Fibroblast of mammary gland (primary cell): Measurements from ENCODE around the gene SF3B6.

Experiments used
- DNase-seq: peaks from one replicate; pipeline ENCODE4 v3.0.0-alpha.2; 2010; ENCODE audit warnings: low read depth
- H3K4me3 ChIP-seq: 2 replicates; pipeline ENCODE4 v1.5.1; 2011; ENCODE audit warnings: low read depth, mild to moderate bottlenecking, low read length, moderate library complexity; ENCODE audit not compliant: control insufficient read depth
- TF ChIP-seq, protein P1 (sequence below): conservative IDR thresholded peaks from 2 replicates; pipeline ENCODE4 v1.5.1; 2011; ENCODE audit warnings: low read depth, low read length, inconsistent platforms; ENCODE audit not compliant: control insufficient read depth, insufficient read depth

SF3B6 gene

GRCh38 chr2:24020244-24020643 is 55.9 kb downstream of the SF3B6 start:
- TF ChIP-seq, protein P1, sequence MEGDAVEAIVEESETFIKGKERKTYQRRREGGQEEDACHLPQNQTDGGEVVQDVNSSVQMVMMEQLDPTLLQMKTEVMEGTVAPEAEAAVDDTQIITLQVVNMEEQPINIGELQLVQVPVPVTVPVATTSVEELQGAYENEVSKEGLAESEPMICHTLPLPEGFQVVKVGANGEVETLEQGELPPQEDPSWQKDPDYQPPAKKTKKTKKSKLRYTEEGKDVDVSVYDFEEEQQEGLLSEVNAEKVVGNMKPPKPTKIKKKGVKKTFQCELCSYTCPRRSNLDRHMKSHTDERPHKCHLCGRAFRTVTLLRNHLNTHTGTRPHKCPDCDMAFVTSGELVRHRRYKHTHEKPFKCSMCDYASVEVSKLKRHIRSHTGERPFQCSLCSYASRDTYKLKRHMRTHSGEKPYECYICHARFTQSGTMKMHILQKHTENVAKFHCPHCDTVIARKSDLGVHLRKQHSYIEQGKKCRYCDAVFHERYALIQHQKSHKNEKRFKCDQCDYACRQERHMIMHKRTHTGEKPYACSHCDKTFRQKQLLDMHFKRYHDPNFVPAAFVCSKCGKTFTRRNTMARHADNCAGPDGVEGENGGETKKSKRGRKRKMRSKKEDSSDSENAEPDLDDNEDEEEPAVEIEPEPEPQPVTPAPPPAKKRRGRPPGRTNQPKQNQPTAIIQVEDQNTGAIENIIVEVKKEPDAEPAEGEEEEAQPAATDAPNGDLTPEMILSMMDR: no peak
- no peak for DNase-seq
- no peak overlapping the region for H3K4me3 ChIP-seq

DNA sequence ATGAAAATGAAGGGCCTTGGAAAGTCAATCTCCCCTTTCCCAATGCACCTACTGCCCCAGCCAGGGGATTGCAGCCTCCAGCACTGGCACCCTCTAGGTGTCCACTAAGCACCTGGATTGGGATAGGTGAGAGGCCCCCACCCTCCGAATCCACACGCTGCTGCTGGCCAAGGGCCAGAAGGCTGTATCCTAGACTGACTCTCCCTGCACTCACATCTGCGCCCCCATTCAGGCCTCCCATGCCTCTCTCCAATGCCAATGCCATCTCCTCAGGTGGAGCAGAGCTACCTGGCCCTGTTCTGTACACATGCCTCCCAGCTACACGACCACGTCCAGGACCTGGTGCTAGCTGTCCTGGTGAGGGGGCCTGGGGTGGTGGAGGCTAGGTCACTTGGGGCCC is 56.4 kb downstream of the SF3B6 start:
- TF ChIP-seq, protein P1: no peak
- H3K4me3 ChIP-seq: no peak overlapping the region
- no peak for DNase-seq

- TF ChIP-seq, protein P1: no peak
Measured at GRCh38 chr2:24018241-24018640, 57.9 kb downstream of the SF3B6 start.

GRCh38 chr2:24017711-24018110 is 58.4 kb downstream of the SF3B6 start:
- TF ChIP-seq, protein P1: no peak
- DNase-seq: no peak
- H3K4me3 ChIP-seq: no peak overlapping the region

More at GRCh38 chr2:24018241-24018640, 57.9 kb downstream of the SF3B6 start:
- no peak overlapping the region for H3K4me3 ChIP-seq
- DNase-seq: no peak
